ENCODE measurements around the gene CNN2. TPM values are rescaled to one million over a fixed set of nuclear protein-coding genes. Genes with fewer than 3 reads are reported as not detected.

Gene CNN2
- total and polyA plus RNA-seq, 8 donors = 133 to 259 (median 180) TPM

DNA sequence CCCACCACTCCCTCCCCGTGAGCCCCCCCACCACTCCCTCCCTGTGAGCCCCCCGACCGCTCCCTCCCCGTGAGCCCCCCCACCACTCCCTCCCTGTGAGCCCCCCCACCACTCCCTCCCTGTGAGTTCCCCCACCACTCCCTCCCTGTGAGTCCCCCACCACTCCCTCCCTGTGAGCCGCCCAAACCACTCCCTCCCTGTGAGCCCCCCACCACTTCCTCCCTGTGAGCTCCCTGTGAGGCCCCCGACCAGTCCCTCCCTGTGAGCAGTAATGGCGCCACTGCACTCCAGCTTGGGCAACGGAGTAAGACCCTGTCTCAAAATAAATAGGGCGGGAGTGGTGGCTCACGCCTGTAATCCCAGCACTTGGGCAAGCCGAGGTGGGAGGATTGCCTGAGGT is 23.4 kb downstream of the CNN2 start:
- Histone ChIP-seq H3K36me3 (peaks cover 0 to 37% of the 10 kb centered on the region in 2 donors), H3K27ac (no peak overlapping the region), H3K4me1 (no peaks in the 10 kb centered on the region), H3K4me3 (no peak overlapping the region), H3K27me3 (no peaks in the 10 kb centered on the region), H3K9me3 (no peaks in the 10 kb centered on the region)
- intact Hi-C loops (cut with DNase I) = no loop called here
- TF ChIP-seq, protein P1, sequence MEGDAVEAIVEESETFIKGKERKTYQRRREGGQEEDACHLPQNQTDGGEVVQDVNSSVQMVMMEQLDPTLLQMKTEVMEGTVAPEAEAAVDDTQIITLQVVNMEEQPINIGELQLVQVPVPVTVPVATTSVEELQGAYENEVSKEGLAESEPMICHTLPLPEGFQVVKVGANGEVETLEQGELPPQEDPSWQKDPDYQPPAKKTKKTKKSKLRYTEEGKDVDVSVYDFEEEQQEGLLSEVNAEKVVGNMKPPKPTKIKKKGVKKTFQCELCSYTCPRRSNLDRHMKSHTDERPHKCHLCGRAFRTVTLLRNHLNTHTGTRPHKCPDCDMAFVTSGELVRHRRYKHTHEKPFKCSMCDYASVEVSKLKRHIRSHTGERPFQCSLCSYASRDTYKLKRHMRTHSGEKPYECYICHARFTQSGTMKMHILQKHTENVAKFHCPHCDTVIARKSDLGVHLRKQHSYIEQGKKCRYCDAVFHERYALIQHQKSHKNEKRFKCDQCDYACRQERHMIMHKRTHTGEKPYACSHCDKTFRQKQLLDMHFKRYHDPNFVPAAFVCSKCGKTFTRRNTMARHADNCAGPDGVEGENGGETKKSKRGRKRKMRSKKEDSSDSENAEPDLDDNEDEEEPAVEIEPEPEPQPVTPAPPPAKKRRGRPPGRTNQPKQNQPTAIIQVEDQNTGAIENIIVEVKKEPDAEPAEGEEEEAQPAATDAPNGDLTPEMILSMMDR (IDR thresholded peaks at IDR 0.05) = no peak
- DNase-seq (no peak), ATAC-seq (no peak)

GRCh38 chr19:1050989-1051788 is 24.8 kb downstream of the CNN2 start:
- intact Hi-C loops (cut with DNase I) = no loop called here
- TF ChIP-seq, protein P1 (IDR thresholded peaks at IDR 0.05) = no peak

GRCh38 chr19:1051791-1052190 is 25.4 kb downstream of the CNN2 start:
- no peaks in the 10 kb centered on the region for H3K4me1 ChIP-seq
- TF ChIP-seq, protein P1 (IDR thresholded peaks at IDR 0.05) = no peak
- H3K36me3 ChIP-seq = peaks cover 0 to 40% of the 10 kb centered on the region in 2 donors
- no peak overlapping the region for H3K4me3 ChIP-seq
- ATAC-seq = no peak
- H3K27ac ChIP-seq = no peak overlapping the region
- peaks cover 0 to 6% of the 10 kb centered on the region in 2 donors for H3K9me3 ChIP-seq
- H3K27me3 ChIP-seq = no peaks in the 10 kb centered on the region
- intact Hi-C loops (cut with DNase I) = no loop called here
- peak in 1 of 4 donors; percentile 59 for DNase-seq

More at GRCh38 chr19:1050989-1051788, 24.8 kb downstream of the CNN2 start:
- Histone ChIP-seq H3K4me1 (no peaks in the 10 kb centered on the region), H3K27me3 (no peaks in the 10 kb centered on the region), H3K9me3 (peaks cover 0 to 2% of the 10 kb centered on the region in 2 donors), H3K36me3 (peaks cover 0 to 40% of the 10 kb centered on the region in 2 donors), H3K4me3 (no peak overlapping the region), H3K27ac (no peak overlapping the region)
- DNase-seq (peak in 1 of 4 donors; percentile 51), ATAC-seq (no peak)

GRCh38 chr19:1052349-1052975 is 26.1 kb downstream of the CNN2 start:
- TF ChIP-seq, protein P1 (IDR thresholded peaks at IDR 0.05) = no peak
- H3K27ac ChIP-seq = no peak overlapping the region
- intact Hi-C loops (cut with DNase I) = no loop called here
- H3K27me3 ChIP-seq = no peaks in the 10 kb centered on the region
- H3K36me3 ChIP-seq = peaks cover 0 to 40% of the 10 kb centered on the region in 2 donors
- H3K9me3 ChIP-seq = peaks cover 0 to 13% of the 10 kb centered on the region in 2 donors
- H3K4me3 ChIP-seq = no peak overlapping the region
- H3K4me1 ChIP-seq = no peaks in the 10 kb centered on the region
- no peak for ATAC-seq
- DNase-seq = no peak

All from left lung (tissue), 10 donors.